Astrocyte (in vitro differentiated cells and primary cell): ENCODE results near the gene LRRIQ1.

Experiments used
- CTCF ChIP-seq: IDR thresholded peaks from 2 replicates; pipeline ENCODE4 v1.5.1; 2011; ENCODE audit warnings: low read depth, mild to moderate bottlenecking, inconsistent platforms, low read length, moderate library complexity; ENCODE audit not compliant: insufficient read depth
- EZH2 ChIP-seq: IDR thresholded peaks from 2 replicates; pipeline ENCODE4 v1.6.1; 2012; ENCODE audit warnings: mild to moderate bottlenecking, low read length, inconsistent platforms; ENCODE audit not compliant: insufficient read depth

- TF ChIP-seq EZH2, result no peak
- TF ChIP-seq CTCF, result no peak
Observed at GRCh38 chr12:85004204-85004603, 31.9 kb upstream of the LRRIQ1 start.
